ENCODE measurements around the gene NT5DC2.
A peak's percentile ranks its signal among the peaks of the same experiment; 100 is the strongest.

The NT5DC2 gene

GRCh38 chr3:52506266-52506966, 27.2 kb downstream of the NT5DC2 start:
- DNase-seq: no peak

GRCh38 chr3:52504977-52505376, 28.7 kb downstream of the NT5DC2 start:
- no peak for DNase-seq

- DNase-seq: no peak
These were observed 29.8 kb downstream of the NT5DC2 start for GRCh38 chr3:52503788-52504424.

GRCh38 chr3:52502808-52503350, 30.8 kb downstream of the NT5DC2 start:
- DNase-seq: no peak

- no peak for DNase-seq
These were observed 31.7 kb downstream of the NT5DC2 start for GRCh38 chr3:52502001-52502400.

- no peak for DNase-seq
These were observed 32.6 kb downstream of the NT5DC2 start for GRCh38 chr3:52501046-52501445.

- DNase-seq: peak; percentile 28
These were observed 35.3 kb downstream of the NT5DC2 start for GRCh38 chr3:52498137-52499054.

- no peak for DNase-seq
These were observed 37.7 kb downstream of the NT5DC2 start for GRCh38 chr3:52495777-52496602.

- no peak for DNase-seq
These were observed 38.7 kb downstream of the NT5DC2 start, which contains the start of gene STAB1 for GRCh38 chr3:52494886-52495495. STAB1 (plus strand) TSS chr3:52495338; CDS start chr3:52495414, 76 bp downstream.

- DNase-seq: no peak
These were observed 39.2 kb downstream of the NT5DC2 start for GRCh38 chr3:52494445-52494844.

GRCh38 chr3:52493232-52494017, 40.2 kb downstream of the NT5DC2 start:
- DNase-seq: no peak

GRCh38 chr3:52492059-52492458, 41.6 kb downstream of the NT5DC2 start:
- no peak for DNase-seq

- no peak for DNase-seq
These were observed 42.6 kb downstream of the NT5DC2 start for GRCh38 chr3:52490939-52491526.

- no peak for DNase-seq
These were observed 43.4 kb downstream of the NT5DC2 start for GRCh38 chr3:52490035-52490938.

- no peak for DNase-seq
These were observed 44.2 kb downstream of the NT5DC2 start for GRCh38 chr3:52489453-52489852.

- DNase-seq: no peak
These were observed 44.9 kb downstream of the NT5DC2 start for GRCh38 chr3:52488746-52489145.

GRCh38 chr3:52487788-52488691, 45.6 kb downstream of the NT5DC2 start:
- DNase-seq: no peak

- DNase-seq: no peak
These were observed 46.4 kb downstream of the NT5DC2 start for GRCh38 chr3:52487050-52487787.
